Measurements from ENCODE around the gene ZIC3.

- no peak for TF ChIP-seq POLR2AphosphoS5 (IDR thresholded peaks at IDR 0.05; ENCODE audit: low read depth)
- TF ChIP-seq, protein P1, sequence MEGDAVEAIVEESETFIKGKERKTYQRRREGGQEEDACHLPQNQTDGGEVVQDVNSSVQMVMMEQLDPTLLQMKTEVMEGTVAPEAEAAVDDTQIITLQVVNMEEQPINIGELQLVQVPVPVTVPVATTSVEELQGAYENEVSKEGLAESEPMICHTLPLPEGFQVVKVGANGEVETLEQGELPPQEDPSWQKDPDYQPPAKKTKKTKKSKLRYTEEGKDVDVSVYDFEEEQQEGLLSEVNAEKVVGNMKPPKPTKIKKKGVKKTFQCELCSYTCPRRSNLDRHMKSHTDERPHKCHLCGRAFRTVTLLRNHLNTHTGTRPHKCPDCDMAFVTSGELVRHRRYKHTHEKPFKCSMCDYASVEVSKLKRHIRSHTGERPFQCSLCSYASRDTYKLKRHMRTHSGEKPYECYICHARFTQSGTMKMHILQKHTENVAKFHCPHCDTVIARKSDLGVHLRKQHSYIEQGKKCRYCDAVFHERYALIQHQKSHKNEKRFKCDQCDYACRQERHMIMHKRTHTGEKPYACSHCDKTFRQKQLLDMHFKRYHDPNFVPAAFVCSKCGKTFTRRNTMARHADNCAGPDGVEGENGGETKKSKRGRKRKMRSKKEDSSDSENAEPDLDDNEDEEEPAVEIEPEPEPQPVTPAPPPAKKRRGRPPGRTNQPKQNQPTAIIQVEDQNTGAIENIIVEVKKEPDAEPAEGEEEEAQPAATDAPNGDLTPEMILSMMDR (conservative IDR thresholded peaks at IDR 0.05; ENCODE audit: low read depth in 2 of 2): no peak
- no peak for TF ChIP-seq REST (IDR thresholded peaks at IDR 0.05; ENCODE audit: unreplicated experiment)
- no peak for TF ChIP-seq CREB1 (CRISPR knock-in tag; IDR thresholded peaks at IDR 0.05; ENCODE audit: low read depth)
- TF ChIP-seq JUNB (IDR thresholded peaks at IDR 0.05; ENCODE audit: unreplicated experiment): no peak
- no peak for TF ChIP-seq EZH2 (IDR thresholded peaks at IDR 0.05; ENCODE audit: low read depth, unreplicated experiment)
- no peak for TF ChIP-seq ZNF331 (CRISPR knock-in tag; IDR thresholded peaks at IDR 0.05; ENCODE audit: low read depth)
- TF ChIP-seq ETS1 (IDR thresholded peaks at IDR 0.05): no peak
- TF ChIP-seq EZH2phosphoT487 (IDR thresholded peaks at IDR 0.05; ENCODE audit: unreplicated experiment): no peak
Observed at GRCh38 chrX:137574784-137575293, 8.9 kb downstream of the ZIC3 start.
